BJ (cell line): ENCODE measurements around the gene TSHZ2. TPM values are rescaled to one million over a fixed set of nuclear protein-coding genes. Genes with fewer than 3 reads are reported as not detected.

Source experiments
- CTCF ChIA-PET: fragments of 350-600 bp; formaldehyde crosslinking; extraction: SDS; loops from one replicate; lab custom pipeline; 2021; ENCODE audit warnings: antibody characterized with exemption, inconsistent platforms; lab: Yijun Ruan, JAX
- POLR2A ChIA-PET: fragments of 300-600 bp; sonication (Branson Sonifier 250); formaldehyde crosslinking; extraction: SDS; loops from one replicate; lab custom pipeline; 2021; ENCODE audit warnings: antibody characterized with exemption; lab: Charles Lee
- DNase-seq: peaks from one replicate; pipeline ENCODE4 v3.0.0-alpha.2; 2011; ENCODE audit warnings: low read depth
- H3K27me3 ChIP-seq: 2 replicates; pipeline ENCODE4 v1.6.0; 2011; ENCODE audit warnings: low read length; ENCODE audit not compliant: control insufficient read depth, insufficient read depth
- H3K36me3 ChIP-seq: 2 replicates; pipeline ENCODE4 v1.5.1; 2011; ENCODE audit warnings: low read length; ENCODE audit not compliant: control insufficient read depth, insufficient read depth
- H3K4me3 ChIP-seq: 2 replicates; pipeline ENCODE4 v1.5.1; 2011; ENCODE audit warnings: low read depth, mild to moderate bottlenecking, control low read depth, low read length
- CTCF ChIP-seq: IDR thresholded peaks from 2 replicates; pipeline ENCODE4 v1.5.1; 2011; ENCODE audit warnings: low read depth, mild to moderate bottlenecking, control low read depth, inconsistent platforms, low read length, moderate library complexity; ENCODE audit not compliant: insufficient read depth
- polyA plus RNA-seq: library from polyadenylated mRNA; depleted of rRNA; stranded (reverse); fragments of >200 nt; gene quantifications from 2 replicates; pipeline ENCODE4 v1.2.3, GENCODE V29; 2011

Gene TSHZ2
- polyA plus RNA-seq, 1 experiment = not detected

DNA sequence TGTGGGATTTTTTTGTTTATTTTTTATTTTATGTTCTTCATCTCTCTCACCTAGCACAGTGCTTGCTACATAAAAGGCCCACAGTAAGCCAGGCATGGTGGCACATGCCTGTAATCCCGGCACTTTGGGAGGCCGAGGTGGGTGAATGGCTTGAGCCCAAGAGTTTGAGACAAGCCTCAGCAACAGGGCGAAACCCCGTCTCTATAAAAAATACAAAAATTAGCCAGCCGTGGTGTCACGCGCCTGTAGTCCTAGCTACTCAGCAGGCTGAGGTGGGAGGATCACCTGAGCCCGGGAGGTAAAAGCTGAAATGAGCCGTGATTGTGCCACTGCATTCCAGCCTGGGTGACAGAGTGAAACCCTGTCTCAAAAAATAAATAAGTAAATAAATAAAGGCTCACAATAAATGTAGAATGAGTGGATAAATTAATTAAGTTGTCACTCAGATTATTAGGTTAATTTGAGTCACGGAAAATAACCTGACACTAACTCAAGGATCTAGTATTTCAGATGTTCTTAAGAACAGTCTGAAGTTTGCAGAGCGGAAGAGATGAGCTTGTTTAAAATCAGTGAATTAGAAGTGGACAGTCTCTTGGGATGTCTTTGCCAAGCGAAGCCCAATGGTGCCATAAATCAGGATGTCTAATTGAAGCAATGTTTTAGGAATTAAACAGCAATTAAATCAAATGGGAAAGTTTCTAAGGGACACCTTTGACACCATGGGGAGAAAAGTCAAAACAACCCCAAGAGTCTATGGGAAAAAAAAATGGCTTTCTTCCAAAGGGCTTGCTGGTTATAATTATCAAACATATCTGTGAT, 407.1 kb downstream of the TSHZ2 start:
- Histone ChIP-seq H3K36me3 (no peaks in the 10 kb centered on the region), H3K27me3 (no peaks in the 10 kb centered on the region), H3K4me3 (no peak overlapping the region)
- POLR2A ChIA-PET = no interaction called here
- CTCF ChIA-PET = no interaction called here
- no peak for TF ChIP-seq CTCF
- DNase-seq = no peak

- no peak for TF ChIP-seq CTCF
- H3K36me3 ChIP-seq = no peaks in the 10 kb centered on the region
- H3K4me3 ChIP-seq = no peak overlapping the region
- ChIA-PET CTCF (no interaction called here), POLR2A (no interaction called here)
- no peak for DNase-seq
- no peaks in the 10 kb centered on the region for H3K27me3 ChIP-seq
Measured at GRCh38 chr20:53379833-53380120, 407.6 kb downstream of the TSHZ2 start.

- POLR2A ChIA-PET = no interaction called here
- no peak for TF ChIP-seq CTCF
- DNase-seq = no peak
- CTCF ChIA-PET = no interaction called here
- Histone ChIP-seq H3K27me3 (no peaks in the 10 kb centered on the region), H3K4me3 (no peak overlapping the region), H3K36me3 (no peaks in the 10 kb centered on the region)
Measured at GRCh38 chr20:53381568-53382262, 409.6 kb downstream of the TSHZ2 start.

DNA sequence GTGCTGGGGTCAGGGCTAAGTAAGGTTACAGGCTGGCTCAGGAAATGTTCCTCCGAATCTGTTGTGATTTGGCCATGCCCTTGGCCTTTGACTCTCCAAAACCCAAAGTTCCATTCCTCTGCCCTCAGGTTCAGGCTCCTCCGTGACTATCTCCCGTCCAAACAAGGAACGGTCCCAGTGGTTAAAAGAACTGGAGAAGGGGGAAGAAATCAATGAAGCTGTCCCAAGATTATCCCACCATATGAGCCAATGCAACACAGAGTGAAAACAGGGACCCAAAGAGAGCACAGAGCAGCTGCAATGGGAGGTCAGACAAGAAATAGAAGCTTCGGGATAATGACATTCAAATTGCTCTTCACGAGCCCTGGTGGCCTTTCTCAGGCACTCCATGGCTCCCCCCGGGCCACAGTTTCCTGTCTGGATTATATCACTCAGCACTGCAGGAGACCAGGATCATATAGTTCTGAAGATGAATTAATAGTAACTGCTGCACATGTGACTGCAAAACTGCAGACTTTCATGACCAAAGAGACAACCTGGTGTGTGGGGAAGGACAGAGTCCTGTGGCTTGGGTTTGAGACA, 410.2 kb downstream of the TSHZ2 start:
- CTCF ChIA-PET = no interaction called here
- Histone ChIP-seq H3K36me3 (no peaks in the 10 kb centered on the region), H3K27me3 (no peaks in the 10 kb centered on the region), H3K4me3 (no peak overlapping the region)
- TF ChIP-seq CTCF = no peak
- DNase-seq = no peak
- POLR2A ChIA-PET = no interaction called here

DNA sequence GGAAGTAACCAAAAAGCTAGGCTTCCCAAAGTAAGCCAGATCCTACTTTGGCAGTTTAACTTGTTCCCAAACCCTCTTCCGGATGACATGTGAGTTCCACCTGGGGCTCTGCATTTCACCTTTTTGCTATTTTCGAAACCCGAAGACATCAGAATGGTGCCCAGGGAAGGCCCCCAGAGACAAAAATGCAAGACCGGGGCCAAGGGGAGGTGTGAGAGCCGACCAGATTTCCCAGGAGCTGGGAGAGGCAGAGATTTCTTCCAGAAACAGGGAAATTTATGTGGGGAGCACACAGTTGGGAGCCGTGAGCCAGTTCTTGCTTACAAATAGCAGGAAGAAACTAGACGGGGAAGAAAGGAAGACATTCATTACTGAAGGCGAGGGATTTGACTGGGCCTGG, 411.8 kb downstream of the TSHZ2 start:
- no peak for DNase-seq
- no peaks in the 10 kb centered on the region for H3K36me3 ChIP-seq
- ChIA-PET CTCF (no interaction called here), POLR2A (no interaction called here)
- no peak overlapping the region for H3K4me3 ChIP-seq
- H3K27me3 ChIP-seq = no peaks in the 10 kb centered on the region
- TF ChIP-seq CTCF = no peak
